Glomerular endothelial cell (primary cell): Measurements from ENCODE around the gene METTL1. TPM values are rescaled to one million over a fixed set of nuclear protein-coding genes. Genes with fewer than 3 reads are reported as not detected.

Experiments
- DNase-seq: peaks from one replicate; pipeline ENCODE4 v3.0.0-alpha.2; 2011; ENCODE audit warnings: low read depth, low spot score; ENCODE audit errors: extremely low read depth
- total RNA-seq: library from RNA; depleted of rRNA; stranded (reverse); fragments of >200 nt; gene quantifications from 2 replicates; pipeline ENCODE4 v1.2.3, GENCODE V29; 2015

METTL1 gene
- total RNA-seq, 1 donor from 2014 or later = 11.3 TPM

GRCh38 chr12:57755454-57756372 is 16.2 kb downstream of the METTL1 start:
- DNase-seq = no peak

GRCh38 chr12:57755194-57755453 is 16.8 kb downstream of the METTL1 start:
- DNase-seq = no peak

- DNase-seq = no peak
These were observed 17.3 kb downstream of the METTL1 start, which contains the start of gene MARCHF9 for GRCh38 chr12:57754411-57755193. Gene MARCHF9 (plus strand): TSS chr12:57755103. CDS start chr12:57755529, 426 bp downstream.

GRCh38 chr12:57753756-57754337 is 18.1 kb downstream of the METTL1 start:
- DNase-seq = no peak

- DNase-seq = no peak
These were observed 19.3 kb downstream of the METTL1 start for GRCh38 chr12:57752668-57753000.

GRCh38 chr12:57751788-57752667 is 19.9 kb downstream of the METTL1 start, which contains the start of gene CDK4:
Gene CDK4 (minus strand): TSS chr12:57752310. CDS start chr12:57751717, 593 bp downstream.
- DNase-seq = peak; percentile 81

GRCh38 chr12:57751432-57751787 is 20.5 kb downstream of the METTL1 start:
- no peak for DNase-seq

- DNase-seq = no peak
These were observed 21.1 kb downstream of the METTL1 start for GRCh38 chr12:57750561-57751431.

- no peak for DNase-seq
These were observed 22.8 kb downstream of the METTL1 start for GRCh38 chr12:57749061-57749460.

- no peak for DNase-seq
These were observed 25.9 kb downstream of the METTL1 start for GRCh38 chr12:57746025-57746424.

- DNase-seq = no peak
These were observed 26.4 kb downstream of the METTL1 start for GRCh38 chr12:57745485-57745881.

GRCh38 chr12:57744777-57745484 is 27.0 kb downstream of the METTL1 start, which contains the start of gene TSPAN31:
Gene TSPAN31 (plus strand): TSS chr12:57745039. CDS start chr12:57745155, 116 bp downstream.
- DNase-seq = peak; percentile 91

- DNase-seq = no peak
These were observed 27.6 kb downstream of the METTL1 start for GRCh38 chr12:57744194-57744776.

- no peak for DNase-seq
These were observed 28.1 kb downstream of the METTL1 start for GRCh38 chr12:57743769-57744168.

- DNase-seq = no peak
These were observed 29.8 kb downstream of the METTL1 start for GRCh38 chr12:57741844-57742738.

- no peak for DNase-seq
These were observed 30.5 kb downstream of the METTL1 start for GRCh38 chr12:57741413-57741789.

GRCh38 chr12:57740656-57741412 is 31.1 kb downstream of the METTL1 start:
- no peak for DNase-seq
